Neural progenitor cell (in vitro differentiated cells): ENCODE measurements around the gene STK32A. TPM values are rescaled to one million over a fixed set of nuclear protein-coding genes. Genes with fewer than 3 reads are reported as not detected.

Source experiments
- DNase-seq: peaks from one replicate; pipeline ENCODE4 v3.0.0-alpha.2; 2016; ENCODE audit warnings: low spot score
- H2AFZ ChIP-seq: fragments of 200-600 bp; sonication (generic); replicated peaks from 2 replicates; pipeline ENCODE4 v1.6.1; 2016; ENCODE audit warnings: antibody characterized with exemption
- H3F3A ChIP-seq: fragments of 200-600 bp; sonication (generic); 2 replicates; pipeline ENCODE4 v1.6.1; 2016; ENCODE audit warnings: antibody characterized with exemption, low read depth
- H3K27ac ChIP-seq: fragments of 200-600 bp; sonication (generic); 2 replicates; pipeline ENCODE4 v1.5.1; 2016; ENCODE audit warnings: mild to moderate bottlenecking
- H3K27me3 ChIP-seq: fragments of 200-600 bp; sonication (generic); 2 replicates; pipeline ENCODE4 v1.6.1; 2016; ENCODE audit warnings: mild to moderate bottlenecking, moderate library complexity
- H3K36me3 ChIP-seq: fragments of 200-600 bp; sonication (generic); 2 replicates; pipeline ENCODE4 v1.5.1; 2016
- H3K4me1 ChIP-seq: fragments of 200-600 bp; sonication (generic); 2 replicates; pipeline ENCODE4 v1.6.1; 2016; ENCODE audit warnings: mixed run types
- H3K4me2 ChIP-seq: fragments of 200-600 bp; sonication (generic); 2 replicates; pipeline ENCODE4 v1.6.1; 2016
- H3K4me3 ChIP-seq: fragments of 200-600 bp; sonication (generic); 2 replicates; pipeline ENCODE4 v1.5.1; 2016
- H3K79me2 ChIP-seq: fragments of 200-600 bp; sonication (generic); 2 replicates; pipeline ENCODE4 v1.6.1; 2016; ENCODE audit warnings: low read depth
- H3K9ac ChIP-seq: fragments of 200-600 bp; sonication (generic); 2 replicates; pipeline ENCODE4 v1.6.1; 2016
- H3K9me3 ChIP-seq: fragments of 200-600 bp; sonication (generic); 2 replicates; pipeline ENCODE4 v1.5.1; 2016; ENCODE audit warnings: low read depth
- H4K20me1 ChIP-seq: fragments of 200-600 bp; sonication (generic); 2 replicates; pipeline ENCODE4 v1.6.1; 2016; ENCODE audit warnings: low read depth
- H3K27ac Mint-ChIP-seq: 3 replicates; pipeline ENCODE4 v1.8.0; 2021; ENCODE audit warnings: mixed read lengths
- H3K27me3 Mint-ChIP-seq: 2 replicates; pipeline ENCODE4 v1.8.0; 2022; ENCODE audit warnings: low read depth, mild to moderate bottlenecking, inconsistent platforms, moderate library complexity, mixed read lengths; ENCODE audit not compliant: insufficient read depth
- H3K36me3 Mint-ChIP-seq: 3 replicates; pipeline ENCODE4 v1.8.0; 2021; ENCODE audit warnings: mixed read lengths
- H3K4me1 Mint-ChIP-seq: 3 replicates; pipeline ENCODE4 v1.8.0; 2021; ENCODE audit warnings: mixed read lengths
- H3K4me3 Mint-ChIP-seq: 3 replicates; pipeline ENCODE4 v1.8.0; 2021; ENCODE audit warnings: mild to moderate bottlenecking, moderate library complexity, mixed read lengths
- H3K9me3 Mint-ChIP-seq: 3 replicates; pipeline ENCODE4 v1.8.0; 2020; ENCODE audit warnings: mixed read lengths
- EZH2 ChIP-seq: fragments of 200-600 bp; sonication (generic); IDR thresholded peaks from 2 replicates; pipeline ENCODE4 v1.6.1; 2017; ENCODE audit warnings: antibody characterized with exemption, mild to moderate bottlenecking, moderate library complexity
- EZH2phosphoT487 ChIP-seq: fragments of 200-600 bp; sonication (generic); IDR thresholded peaks from 2 replicates; pipeline ENCODE4 v1.6.1; 2017; ENCODE audit warnings: antibody characterized with exemption
- total RNA-seq: library from RNA; depleted of rRNA; stranded (reverse); fragments of >200 nt; gene quantifications from 2 replicates; pipeline ENCODE4 v1.2.3, GENCODE V29; 2015; ENCODE audit warnings: low replicate concordance
- TF ChIP-seq, protein P1 (sequence below): fragments of 200-600 bp; sonication (generic); IDR thresholded peaks from 2 replicates; pipeline ENCODE4 v1.5.1; 2017; ENCODE audit warnings: antibody characterized with exemption, mild to moderate bottlenecking

Gene STK32A
- total RNA-seq, 1 donor from 2014 or later, result 16.7 TPM

DNA sequence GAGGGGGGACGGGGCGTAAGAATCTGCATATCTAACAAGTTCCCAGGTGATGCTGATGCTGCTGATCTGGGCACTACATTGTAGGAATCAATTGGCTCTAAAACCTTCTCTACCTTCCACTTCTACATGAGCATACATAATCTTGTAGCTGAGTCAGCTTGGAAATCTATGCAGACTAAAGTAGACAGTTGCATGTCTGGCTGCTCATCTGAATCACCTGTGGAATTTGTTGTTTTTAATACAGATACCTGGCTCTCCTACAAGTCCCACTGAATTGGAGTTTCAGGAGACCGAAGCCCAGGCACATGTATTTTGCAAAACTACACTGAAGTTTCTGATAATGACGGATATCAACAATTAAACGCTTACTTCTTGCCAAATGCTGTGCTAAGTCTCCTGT lies 113.6 kb downstream of the STK32A start:
- no peak overlapping the region for H3K27ac ChIP-seq
- no peaks in the 10 kb centered on the region for H3F3A ChIP-seq
- no peaks in the 10 kb centered on the region for H3K9me3 ChIP-seq
- no peaks in the 10 kb centered on the region for H3K27me3 Mint-ChIP-seq
- H3K79me2 ChIP-seq, result no peaks in the 10 kb centered on the region
- no peak for TF ChIP-seq EZH2phosphoT487
- no peak for TF ChIP-seq EZH2
- TF ChIP-seq, protein P1, sequence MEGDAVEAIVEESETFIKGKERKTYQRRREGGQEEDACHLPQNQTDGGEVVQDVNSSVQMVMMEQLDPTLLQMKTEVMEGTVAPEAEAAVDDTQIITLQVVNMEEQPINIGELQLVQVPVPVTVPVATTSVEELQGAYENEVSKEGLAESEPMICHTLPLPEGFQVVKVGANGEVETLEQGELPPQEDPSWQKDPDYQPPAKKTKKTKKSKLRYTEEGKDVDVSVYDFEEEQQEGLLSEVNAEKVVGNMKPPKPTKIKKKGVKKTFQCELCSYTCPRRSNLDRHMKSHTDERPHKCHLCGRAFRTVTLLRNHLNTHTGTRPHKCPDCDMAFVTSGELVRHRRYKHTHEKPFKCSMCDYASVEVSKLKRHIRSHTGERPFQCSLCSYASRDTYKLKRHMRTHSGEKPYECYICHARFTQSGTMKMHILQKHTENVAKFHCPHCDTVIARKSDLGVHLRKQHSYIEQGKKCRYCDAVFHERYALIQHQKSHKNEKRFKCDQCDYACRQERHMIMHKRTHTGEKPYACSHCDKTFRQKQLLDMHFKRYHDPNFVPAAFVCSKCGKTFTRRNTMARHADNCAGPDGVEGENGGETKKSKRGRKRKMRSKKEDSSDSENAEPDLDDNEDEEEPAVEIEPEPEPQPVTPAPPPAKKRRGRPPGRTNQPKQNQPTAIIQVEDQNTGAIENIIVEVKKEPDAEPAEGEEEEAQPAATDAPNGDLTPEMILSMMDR, result no peak
- H3K9me3 Mint-ChIP-seq, result peaks cover 2% of the 10 kb centered on the region
- H4K20me1 ChIP-seq, result no peaks in the 10 kb centered on the region
- H3K9ac ChIP-seq, result no peak overlapping the region
- no peaks in the 10 kb centered on the region for H3K36me3 ChIP-seq
- H3K4me3 Mint-ChIP-seq, result no peak overlapping the region
- H3K4me1 Mint-ChIP-seq, result no peaks in the 10 kb centered on the region
- no peaks in the 10 kb centered on the region for H3K36me3 Mint-ChIP-seq
- no peak for DNase-seq
- no peaks in the 10 kb centered on the region for H3K27me3 ChIP-seq
- no peak overlapping the region for H3K4me2 ChIP-seq
- H2AFZ ChIP-seq, result no peak overlapping the region
- H3K4me3 ChIP-seq, result no peak overlapping the region
- H3K4me1 ChIP-seq, result no peaks in the 10 kb centered on the region
- H3K27ac Mint-ChIP-seq, result no peak overlapping the region

DNA sequence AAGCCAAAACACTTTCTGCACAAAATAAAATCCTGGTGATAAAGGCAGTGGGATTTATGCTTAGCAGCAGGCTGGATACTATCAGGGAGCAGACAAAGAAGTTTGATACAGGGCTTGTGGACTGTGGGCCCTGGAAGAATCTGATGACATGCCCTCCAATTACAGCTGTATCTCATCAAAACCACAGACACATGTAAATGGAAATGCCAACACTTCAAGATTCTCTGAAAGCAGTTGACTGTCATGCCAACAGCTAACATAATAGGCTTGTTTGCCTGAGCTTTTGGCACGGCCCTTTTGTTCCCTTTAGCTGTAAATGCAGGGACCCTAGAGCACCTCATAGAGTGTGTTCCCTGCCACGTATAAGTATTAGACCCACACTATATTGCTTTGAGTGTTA lies 114.4 kb downstream of the STK32A start:
- DNase-seq, result no peak
- no peak for TF ChIP-seq EZH2phosphoT487
- no peak for TF ChIP-seq EZH2
- Histone ChIP-seq H3K4me1 (no peaks in the 10 kb centered on the region), H3K27ac (no peak overlapping the region), H3K36me3 (no peaks in the 10 kb centered on the region), H3F3A (no peaks in the 10 kb centered on the region), H3K9ac (no peak overlapping the region), H3K9me3 (no peaks in the 10 kb centered on the region), H3K27me3 (no peaks in the 10 kb centered on the region), H3K79me2 (no peaks in the 10 kb centered on the region), H4K20me1 (no peaks in the 10 kb centered on the region), H2AFZ (no peak overlapping the region), H3K4me3 (no peak overlapping the region), H3K4me2 (no peak overlapping the region)
- H3K4me1 Mint-ChIP-seq, result peaks cover 5% of the 10 kb centered on the region
- H3K27ac Mint-ChIP-seq, result no peak overlapping the region
- no peaks in the 10 kb centered on the region for H3K36me3 Mint-ChIP-seq
- no peaks in the 10 kb centered on the region for H3K27me3 Mint-ChIP-seq
- no peak overlapping the region for H3K4me3 Mint-ChIP-seq
- peaks cover 2% of the 10 kb centered on the region for H3K9me3 Mint-ChIP-seq

DNA sequence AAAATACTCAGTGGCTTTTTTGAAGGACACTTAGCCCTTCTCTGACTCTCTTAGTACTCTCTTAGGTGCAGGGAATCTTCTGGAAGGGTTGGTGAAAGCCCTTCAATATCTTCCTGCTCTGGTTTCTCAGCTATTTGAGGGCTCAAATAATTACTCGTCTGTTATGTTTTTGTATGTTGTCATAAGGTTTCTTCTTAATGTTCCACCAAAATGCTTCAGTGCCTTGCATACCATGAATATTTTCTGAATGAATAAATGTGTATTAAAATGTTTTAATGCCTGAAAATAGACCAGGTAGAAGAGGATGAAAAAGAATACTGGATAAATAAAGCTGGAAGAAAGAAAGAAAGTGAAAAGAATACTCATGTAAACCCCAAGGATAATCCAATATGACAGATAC lies 124.3 kb downstream of the STK32A start:
- H3K27me3 ChIP-seq, result no peaks in the 10 kb centered on the region
- no peak overlapping the region for H3K4me2 ChIP-seq
- H3F3A ChIP-seq, result no peaks in the 10 kb centered on the region
- no peak overlapping the region for H3K4me3 ChIP-seq
- H2AFZ ChIP-seq, result no peak overlapping the region
- no peak overlapping the region for H3K27ac ChIP-seq
- Mint-ChIP-seq H3K9me3 (peaks cover under 1% of the 10 kb centered on the region), H3K27me3 (no peaks in the 10 kb centered on the region), H3K4me3 (no peak overlapping the region), H3K4me1 (peaks cover 6% of the 10 kb centered on the region), H3K36me3 (no peaks in the 10 kb centered on the region), H3K27ac (no peak overlapping the region)
- DNase-seq, result no peak
- no peaks in the 10 kb centered on the region for H3K79me2 ChIP-seq
- no peaks in the 10 kb centered on the region for H4K20me1 ChIP-seq
- H3K9ac ChIP-seq, result no peak overlapping the region
- no peaks in the 10 kb centered on the region for H3K36me3 ChIP-seq
- H3K4me1 ChIP-seq, result no peaks in the 10 kb centered on the region
- TF ChIP-seq EZH2 (no peak), EZH2phosphoT487 (no peak)
- TF ChIP-seq, protein P1, result no peak
- H3K9me3 ChIP-seq, result no peaks in the 10 kb centered on the region

DNA sequence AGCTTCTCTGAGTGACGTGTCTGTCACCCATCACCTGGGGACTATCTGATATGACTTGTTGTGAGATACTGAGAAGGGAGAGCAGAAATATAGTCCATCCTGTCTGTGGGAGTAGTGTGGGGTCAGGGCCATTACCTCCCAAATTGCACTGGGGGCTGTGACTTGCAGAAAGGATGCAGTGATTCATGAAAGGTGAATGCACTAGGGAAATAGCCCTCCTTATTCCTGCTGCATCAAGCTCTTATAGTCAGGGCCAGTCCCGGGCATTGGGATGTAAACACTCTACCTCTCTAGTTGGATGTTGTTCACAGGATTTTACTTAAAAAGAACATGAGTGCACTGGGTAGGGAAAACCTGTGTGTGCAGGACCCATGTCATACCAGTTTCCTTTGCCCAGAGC lies 124.8 kb downstream of the STK32A start:
- Histone ChIP-seq H3K4me1 (no peaks in the 10 kb centered on the region), H3K4me2 (no peak overlapping the region), H3F3A (no peaks in the 10 kb centered on the region), H3K36me3 (no peaks in the 10 kb centered on the region), H3K9ac (no peak overlapping the region), H4K20me1 (no peaks in the 10 kb centered on the region), H2AFZ (no peak overlapping the region), H3K9me3 (no peaks in the 10 kb centered on the region), H3K4me3 (no peak overlapping the region), H3K27ac (no peak overlapping the region), H3K79me2 (no peaks in the 10 kb centered on the region), H3K27me3 (no peaks in the 10 kb centered on the region)
- Mint-ChIP-seq H3K4me3 (no peak overlapping the region), H3K27me3 (no peaks in the 10 kb centered on the region), H3K9me3 (peaks cover 3% of the 10 kb centered on the region), H3K27ac (no peak overlapping the region), H3K4me1 (peaks cover 2% of the 10 kb centered on the region), H3K36me3 (no peaks in the 10 kb centered on the region)
- DNase-seq, result no peak
- TF ChIP-seq EZH2phosphoT487 (no peak), EZH2 (no peak)
- TF ChIP-seq, protein P1, result no peak
